Amniotic stem cell (primary cell): Measurements from ENCODE around the gene PIAS1.
"Not testable (repeated sequence)": the region's sequence is repeated elsewhere in the genome, so short reads cannot be mapped to it uniquely, and the experiment has no call there.

Source experiments
- DNase-seq: peaks from one replicate; lab custom pipeline; 2025; lab: John Stamatoyannopoulos, UW

PIAS1 gene

DNA sequence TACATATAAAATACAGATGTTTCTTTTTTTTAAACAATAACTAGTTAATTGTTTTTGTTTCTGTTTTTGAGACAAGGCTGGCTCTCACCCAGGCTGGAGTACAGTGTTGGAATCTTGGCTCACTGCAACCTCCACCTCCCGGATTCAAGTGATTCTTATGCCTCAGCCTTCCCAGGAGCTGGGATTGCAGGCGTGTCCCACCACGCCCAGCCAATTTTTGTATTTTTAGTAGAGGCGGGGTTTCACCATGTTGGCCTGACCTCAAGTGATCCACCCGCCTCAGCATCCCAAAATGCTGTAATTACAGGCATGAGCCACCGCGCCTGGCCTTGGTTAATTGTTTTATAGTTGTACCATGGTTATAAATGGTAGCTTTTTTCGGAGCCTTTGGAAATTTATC, 72.3 kb downstream of the PIAS1 start:
- no peak for DNase-seq

DNA sequence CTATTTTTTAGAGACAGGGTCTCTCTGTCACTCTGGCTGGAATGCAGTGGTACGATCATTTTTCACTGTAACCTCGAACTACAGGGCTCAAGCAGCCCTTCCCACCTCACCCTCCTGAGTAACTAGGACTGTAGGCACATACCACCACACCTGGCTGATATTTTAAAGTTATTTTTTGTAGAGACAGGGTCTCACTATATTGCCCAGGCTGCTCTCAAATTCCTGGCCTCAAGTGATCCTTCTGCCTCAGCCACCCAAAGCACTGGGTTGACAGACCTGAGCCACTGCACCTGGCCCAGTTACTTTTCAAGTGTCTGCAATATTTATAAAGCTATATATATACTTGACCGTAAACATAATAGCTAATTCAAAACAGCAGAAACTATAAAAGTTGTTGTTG, 75.0 kb downstream of the PIAS1 start:
- DNase-seq = no peak

DNA sequence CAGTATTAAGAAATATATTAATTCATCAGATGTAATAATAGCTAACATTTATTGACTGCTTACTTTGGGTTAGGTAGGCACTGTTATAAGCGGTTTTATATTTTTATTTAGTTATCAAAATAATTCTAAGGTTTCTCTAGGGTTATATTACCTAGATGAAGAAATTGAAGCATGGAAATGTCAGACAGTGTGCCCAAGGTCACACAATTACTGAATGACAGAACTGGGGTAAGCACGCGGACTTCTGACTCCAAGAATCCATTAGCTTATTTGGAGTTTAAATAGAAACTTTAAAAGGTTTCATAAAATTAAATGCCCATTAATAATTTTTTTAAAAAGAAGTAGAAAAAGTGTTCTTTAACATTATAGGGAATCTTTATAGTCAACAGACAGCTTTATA, 76.7 kb downstream of the PIAS1 start:
- DNase-seq = no peak

DNA sequence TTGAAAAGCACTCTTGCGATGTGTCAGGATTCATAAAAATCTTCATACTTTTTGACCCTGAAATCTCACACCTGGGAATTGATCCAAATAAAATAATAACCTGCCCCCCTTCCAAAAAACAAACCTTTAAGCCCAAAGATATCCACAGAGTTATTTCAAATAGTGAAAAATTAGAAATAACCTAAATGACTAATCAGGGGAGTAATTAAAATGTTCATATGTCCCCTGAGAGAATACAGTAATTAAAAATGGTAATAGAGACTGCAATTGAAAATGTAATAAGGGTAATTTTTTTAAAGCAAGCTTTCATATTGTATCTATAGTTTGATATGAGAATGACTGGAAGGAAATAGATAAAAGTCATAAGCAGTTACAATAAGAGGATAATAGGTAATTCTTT, 83.0 kb downstream of the PIAS1 start:
- DNase-seq = no peak

DNA sequence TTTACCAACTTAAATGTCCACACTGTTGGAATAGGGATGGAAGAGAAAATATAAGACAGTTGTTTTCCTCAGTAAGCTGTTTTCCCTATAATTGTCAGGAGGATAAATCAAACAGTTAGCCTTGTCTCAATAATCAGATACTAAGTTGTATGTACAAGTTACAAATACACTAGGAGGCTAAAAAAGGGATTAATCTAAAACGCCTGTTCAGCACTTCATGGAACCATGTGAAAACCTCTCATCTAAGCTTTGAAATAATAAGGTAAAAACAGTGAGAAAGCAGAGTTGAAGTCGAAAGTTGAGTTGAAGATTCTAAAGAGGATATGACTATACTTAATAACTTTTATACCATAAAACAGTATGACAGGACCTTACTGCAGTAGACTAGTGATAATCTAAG, 89.0 kb downstream of the PIAS1 start:
- no peak for DNase-seq

DNA sequence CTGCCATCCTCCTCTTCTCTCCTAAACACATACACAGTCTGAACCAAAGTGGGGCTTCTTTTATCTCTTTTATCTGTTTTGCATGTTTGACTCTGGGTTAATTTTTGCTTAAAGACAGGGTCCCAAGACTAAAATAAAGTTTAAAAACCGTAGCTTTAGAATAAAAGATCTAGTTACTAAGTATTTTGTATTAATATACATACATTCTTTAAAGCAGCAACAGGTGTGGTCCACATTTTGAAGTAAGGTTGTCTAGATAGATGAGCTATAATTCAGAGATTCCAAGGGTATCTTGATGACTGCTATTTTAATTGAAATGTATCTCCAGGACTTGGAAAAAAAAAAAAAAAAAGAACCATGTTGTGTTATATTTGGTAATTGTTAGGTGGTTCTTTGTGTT, 89.7 kb downstream of the PIAS1 start:
- no peak for DNase-seq

DNA sequence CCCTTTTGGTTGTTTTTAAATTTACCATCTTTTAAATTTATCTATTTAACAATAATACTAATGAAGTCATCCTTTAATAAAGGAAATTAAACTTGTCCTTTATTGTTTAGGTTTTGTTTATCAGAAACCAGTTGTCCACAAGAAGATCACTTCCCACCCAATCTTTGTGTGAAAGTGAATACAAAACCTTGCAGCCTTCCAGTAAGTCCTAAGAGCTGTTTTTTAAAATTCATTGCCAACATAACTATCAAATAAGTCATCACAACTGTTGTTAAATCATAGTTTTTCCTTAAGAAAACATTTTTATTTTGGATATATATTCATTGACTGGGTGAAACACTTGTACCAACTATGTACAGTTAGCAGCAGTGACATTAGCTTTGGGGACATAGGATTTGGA, 91.6 kb downstream of the PIAS1 start:
- no peak for DNase-seq

DNA sequence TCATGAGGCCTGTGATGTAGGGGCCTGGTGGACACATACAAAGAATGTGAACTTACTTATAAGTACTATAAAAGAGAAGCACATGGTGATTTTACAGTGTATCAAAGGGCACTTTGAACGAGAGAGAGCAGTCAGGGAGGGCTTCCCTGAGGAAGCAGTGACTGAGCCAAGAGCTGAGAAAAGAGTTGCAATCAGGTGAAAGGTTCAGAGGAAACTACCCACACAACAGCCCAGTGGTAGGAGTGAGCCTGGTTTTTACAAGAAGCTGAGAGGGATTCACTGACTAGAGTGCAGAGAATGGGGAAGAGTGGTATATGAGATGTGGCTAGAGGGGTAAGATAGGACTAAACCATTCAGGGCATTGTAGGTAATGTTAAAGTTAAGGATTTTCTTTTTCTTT, 93.9 kb downstream of the PIAS1 start:
- DNase-seq = no peak

DNA sequence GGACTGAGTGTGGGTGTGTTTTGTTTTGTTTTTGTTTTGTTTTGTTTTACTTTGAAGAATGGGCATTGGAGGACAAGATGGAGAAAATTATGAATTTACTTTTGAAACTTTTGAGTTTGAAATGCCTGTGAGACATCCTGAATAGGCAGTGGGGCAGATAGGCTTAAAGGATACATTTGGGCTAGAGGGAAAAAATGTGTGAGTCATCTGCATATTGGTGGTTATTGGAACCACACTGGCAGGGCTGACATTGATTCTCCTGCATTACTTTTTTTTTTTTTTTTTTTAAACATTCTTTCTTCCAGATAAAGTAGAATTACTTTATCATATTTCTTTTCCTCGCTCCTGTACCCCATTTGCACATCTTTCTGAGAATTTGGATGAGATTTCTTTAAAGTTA, 94.9 kb downstream of the PIAS1 start:
- no peak for DNase-seq

DNA sequence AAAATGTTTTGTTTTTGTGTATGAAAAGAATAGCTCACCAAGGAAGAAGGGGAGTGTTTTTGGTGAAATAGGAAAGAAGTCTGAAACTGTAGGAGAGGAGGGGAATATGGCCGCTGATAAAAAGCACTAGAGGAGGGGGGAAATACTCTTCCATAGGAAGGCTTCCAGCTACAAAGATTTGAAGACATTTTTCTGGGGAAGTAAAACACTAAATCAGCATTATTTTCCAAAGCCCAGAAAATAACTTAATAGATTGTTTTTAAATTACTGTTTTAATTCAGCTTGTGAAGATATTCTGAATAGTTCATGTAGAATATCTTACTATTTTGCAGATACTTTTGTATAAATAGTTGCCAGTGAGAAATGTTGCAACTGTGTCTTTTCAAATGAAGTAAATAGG, 96.1 kb downstream of the PIAS1 start:
- DNase-seq = no peak

DNA sequence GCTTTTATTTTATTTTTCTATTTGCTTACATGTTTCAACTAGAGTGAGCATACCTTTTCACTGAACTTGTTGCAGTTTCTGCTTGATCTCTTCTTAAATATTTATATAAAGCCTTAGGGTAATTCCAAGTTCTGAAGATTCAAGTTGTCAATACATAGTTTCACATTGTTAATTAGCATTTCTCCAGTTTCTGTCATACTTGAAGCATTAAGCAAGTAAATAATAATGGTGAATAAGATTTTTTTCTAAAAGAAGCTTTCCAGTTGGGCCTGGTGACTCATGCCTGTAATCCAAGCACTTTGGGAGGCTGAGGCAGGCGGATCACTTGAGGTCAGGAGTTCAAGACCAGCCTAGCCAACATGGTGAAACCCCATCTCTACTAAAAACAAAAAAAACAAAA, 97.2 kb downstream of the PIAS1 start:
- no peak for DNase-seq

DNA sequence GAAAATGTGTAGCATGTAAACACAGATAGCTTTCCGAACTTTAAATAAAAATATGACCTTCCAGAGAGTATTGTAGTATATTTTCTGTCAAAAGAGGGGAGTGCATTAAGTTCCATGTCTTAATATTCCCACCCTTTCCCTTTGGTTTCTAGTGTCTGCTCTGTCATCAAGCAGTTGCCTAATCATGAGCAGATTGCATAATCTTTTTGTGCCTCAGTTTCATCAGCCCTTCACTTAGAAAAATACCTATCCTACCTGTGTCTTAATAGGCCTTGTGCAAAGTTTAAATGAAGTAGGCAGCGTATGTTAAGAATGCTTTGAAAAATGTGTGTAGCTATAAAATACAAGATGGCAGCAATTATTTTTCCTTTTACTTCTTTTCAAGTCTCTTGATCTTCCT, 98.2 kb downstream of the PIAS1 start:
- DNase-seq = no peak

DNA sequence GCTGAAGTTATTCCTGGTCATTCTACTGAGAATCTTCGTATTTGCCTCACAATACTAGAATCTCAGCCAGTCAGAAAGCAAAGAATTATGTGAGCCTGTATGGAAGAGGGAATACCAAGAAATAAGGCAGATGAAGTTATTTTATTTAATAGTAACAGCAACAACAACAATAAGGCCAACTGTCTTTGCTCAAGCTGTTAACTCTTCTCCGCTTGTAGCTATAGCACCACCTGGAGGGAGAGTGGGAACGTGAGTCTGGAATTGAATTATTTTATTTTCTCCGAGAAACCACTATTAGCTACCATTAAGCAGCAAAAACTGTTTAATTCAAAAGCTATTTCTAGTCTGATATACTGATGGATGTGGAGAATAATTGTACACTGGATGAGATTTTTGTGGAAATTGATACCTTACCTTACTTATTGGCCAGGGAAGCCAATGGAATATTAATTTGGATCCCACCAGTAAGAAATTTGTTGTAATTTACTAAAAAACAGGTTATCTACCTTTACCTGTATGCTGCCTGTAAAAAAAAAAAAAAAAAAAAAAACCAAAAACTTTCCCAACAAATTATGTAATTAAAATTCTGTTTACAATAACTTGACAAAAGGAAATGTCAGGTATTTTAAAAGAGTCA, 100.9 kb downstream of the PIAS1 start:
- DNase-seq = peak; percentile 25

DNA sequence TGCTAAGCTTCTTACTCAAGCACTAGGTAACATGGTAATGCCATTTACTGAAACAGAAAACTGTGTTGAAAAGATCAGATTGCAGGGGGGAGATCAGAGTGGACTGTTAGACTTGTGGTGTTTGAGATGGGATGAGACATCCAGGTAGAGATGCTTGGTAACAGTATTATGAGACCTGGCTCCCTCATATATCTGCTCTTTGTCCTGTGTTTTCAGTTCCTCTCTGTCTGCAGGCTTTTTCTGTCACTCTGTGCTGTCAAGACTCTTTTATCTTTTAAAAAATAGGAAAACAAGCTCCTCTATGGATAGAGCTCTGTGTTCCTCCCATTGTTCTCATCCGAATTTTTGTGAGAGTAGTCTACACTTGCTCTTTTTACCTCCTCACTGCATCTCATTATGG, 103.0 kb downstream of the PIAS1 start:
- DNase-seq = no peak

DNA sequence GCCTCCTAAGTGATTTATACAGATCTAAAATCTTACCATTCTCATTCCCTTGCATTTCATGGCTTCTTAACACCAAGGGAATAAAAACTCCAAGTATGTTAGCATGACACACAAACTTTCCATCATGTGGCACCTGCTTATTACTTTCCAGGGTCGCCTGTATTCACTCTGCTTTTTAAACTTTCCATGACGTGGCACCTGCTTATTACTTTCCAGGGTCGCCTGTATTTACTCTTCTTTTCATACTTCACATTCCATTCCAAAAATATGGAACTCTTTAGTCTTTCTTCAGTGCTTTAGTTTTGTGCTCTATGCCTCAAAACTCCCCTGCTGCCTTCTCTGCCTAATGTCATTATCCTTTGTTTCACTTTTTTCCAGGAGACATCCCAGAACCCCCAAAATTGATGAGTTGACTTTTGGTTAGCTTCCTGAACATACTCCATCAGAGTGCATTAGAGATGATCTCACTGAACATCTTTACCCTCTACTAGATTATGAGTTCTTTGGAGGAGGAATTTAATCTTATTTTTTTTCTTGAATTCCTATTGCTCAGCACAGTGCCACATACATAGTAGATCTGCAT, 104.0 kb downstream of the PIAS1 start:
- DNase-seq = no peak

DNA sequence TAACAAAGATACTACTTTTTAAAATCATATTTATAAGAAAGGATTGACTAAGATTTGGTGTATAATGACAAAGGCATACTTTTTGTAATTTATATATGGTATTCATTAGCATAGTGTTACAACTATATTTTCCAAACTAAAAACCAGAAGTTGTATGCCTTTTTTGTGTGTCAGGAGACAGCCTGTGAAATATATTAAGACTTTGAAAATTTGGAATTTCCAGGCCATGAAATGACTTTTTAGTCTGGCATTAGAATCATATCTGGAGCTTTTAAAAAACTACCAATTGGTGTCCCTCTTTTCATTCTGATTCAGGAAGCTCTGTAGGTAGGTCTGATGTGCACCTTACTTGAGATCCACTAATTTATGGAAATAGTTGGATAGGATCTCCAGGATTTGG, 109.1 kb downstream of the PIAS1 start:
- no peak for DNase-seq

DNA sequence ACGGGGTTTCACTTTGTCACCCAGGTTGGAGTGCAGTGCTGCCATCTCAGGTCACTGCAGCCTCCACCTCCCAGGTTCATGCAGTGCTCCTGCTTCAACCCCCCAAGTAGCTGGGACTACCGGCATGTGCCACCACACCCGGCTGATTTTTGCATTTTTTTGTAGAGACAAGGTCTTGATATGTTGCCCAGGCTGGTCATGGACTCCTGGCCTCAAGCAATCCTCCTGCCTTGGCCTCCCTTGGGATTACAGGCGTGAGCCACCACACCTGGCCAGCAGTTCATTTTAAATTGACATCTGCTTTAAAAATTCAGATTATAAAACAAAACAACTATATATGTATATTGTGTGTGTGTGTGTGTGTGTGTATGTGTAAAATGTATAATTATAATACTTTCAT, 112.7 kb downstream of the PIAS1 start:
- DNase-seq = no peak

DNA sequence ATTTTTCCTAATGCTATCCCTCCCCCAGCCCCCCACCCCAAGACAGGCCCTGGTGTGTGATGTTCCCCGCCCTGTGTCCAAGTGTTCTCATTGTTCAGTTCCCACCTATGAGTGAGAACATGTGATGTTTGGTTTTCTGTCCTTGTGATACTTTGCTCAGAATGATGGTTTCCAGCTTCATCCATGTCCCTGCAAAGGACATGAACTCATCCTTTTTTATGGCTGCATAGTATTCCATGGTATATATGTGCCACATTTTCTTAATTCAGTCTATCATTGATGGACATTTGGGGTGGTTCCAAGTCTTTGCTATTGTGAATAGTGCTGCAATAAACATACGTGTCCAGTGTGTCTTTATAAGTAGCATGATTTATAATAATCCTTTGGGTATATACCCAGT, 117.9 kb downstream of the PIAS1 start:
- DNase-seq = not testable (repeated sequence)

DNA sequence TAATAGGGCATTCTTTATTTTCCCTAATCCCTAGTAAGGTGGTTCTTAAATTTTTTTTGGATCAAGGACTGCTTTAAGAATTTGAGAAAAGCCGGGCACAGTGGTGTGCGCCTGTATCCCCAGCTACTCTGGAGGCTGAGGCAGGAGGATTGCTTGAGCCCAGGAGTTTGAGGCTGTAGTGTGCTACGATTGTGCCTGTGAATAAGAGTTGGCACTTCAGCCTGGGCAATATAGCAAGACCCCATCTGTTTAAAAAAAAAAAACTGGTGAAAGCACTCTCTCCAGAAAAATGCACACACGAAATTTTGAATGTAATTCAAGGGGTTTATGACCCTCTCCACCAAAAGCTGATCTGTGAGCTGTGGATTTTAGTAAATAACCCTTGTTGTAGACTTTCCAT, 119.0 kb downstream of the PIAS1 start:
- DNase-seq = no peak

DNA sequence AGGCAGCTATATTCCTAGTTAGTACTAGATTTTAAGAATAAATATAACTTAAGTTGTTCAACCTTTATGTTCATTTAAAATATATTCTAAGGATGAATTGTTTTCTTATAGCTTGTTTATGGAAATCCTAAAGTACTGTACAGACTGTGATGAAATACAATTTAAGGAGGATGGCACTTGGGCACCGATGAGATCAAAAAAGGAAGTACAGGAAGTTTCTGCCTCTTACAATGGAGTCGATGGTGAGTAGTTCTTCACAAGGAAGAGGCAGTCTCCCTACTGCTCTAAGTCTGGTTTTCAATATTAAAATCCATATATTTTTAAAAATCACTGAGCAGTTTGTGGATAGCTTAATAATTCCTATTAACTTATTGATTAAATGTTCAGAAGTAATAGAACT, 121.4 kb downstream of the PIAS1 start:
- DNase-seq = no peak

DNA sequence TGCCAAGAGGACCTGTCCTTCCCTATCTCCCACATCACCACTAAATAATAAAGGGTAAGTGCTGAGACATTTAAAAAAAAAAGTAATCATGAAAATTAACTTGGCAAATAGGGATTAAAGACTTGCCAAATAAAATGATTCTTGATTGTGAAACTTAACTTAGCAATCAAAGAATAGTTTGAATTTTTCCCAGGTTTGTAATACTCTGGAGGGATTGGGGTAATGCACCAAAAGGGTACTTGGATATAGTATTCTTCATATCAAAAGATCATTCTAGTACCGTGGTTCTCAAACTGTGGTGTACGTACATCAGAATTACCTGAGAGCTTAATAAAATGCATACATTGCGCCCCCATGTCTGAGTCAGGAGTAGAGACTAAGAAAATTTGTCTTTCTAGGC, 122.5 kb downstream of the PIAS1 start:
- no peak for DNase-seq

DNA sequence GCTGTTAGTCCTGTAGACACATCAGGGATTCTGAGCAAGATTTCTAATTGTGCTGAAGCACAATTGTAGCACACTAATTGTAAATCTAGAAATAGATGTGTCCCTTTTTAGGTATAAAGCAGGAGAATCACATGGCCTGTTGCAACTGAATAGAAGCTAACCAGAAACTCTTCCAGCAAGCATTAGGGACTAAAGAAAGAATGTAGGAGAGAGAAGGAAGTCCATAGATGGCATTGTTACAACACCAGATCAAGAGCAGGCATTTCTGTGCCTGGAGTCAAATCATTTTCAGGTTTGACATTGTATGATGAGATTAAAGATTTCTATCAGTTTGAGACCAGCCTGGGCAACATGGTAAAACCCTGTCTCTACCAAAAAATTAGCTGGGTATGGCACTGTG, 123.6 kb downstream of the PIAS1 start:
- no peak for DNase-seq

DNA sequence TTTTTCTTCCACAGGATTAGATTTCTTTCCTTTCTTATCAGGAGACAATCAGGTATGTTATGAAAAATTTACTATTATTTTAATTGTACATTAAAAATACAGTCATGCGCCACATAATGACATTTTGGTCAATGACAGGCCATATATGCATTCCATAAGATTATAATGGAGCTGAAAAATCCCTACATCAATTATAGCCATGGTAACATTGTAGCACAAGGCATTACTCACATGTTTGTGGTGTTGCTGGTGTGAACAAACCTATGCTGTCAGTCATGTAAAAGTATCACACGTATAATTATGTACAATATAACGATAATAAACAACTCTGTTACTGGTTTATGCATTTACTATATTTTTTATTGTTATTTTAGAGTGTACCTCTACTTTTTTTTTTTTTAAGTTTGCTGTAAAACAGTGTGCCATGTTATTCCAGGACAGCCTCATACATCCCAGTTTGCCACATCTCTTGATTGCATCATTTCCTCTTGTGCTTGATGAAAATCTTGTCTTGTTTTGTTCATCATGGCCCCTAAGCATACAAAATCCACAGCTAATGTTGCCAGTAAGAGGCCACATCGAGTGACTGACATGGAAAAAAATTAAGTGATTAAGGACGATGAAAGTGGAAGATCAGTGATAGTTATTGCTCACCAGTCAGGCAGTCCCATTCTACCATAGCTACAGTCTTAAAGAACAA, 129.7 kb downstream of the PIAS1 start:
- DNase-seq = no peak
